A549 (cell line): ENCODE data around the gene NIP7. TPM values are rescaled to one million over a fixed set of nuclear protein-coding genes. Genes with fewer than 3 reads are reported as not detected.

Experiments used
- ATAC-seq, 2 experiments: fragments of 200-7000 bp in 1 of 2; fragments of >200 bp in 1 of 2; cut with Nextera tagmentation in 1 of 2; cut with Tn5 transposase in 1 of 2; 3 replicates each; pipeline versions ENCODE4 v1.8.0 to v1.9.1; 2018 to 2020; ENCODE audit warnings: mild to moderate bottlenecking in 1 of 2, moderate library complexity in 1 of 2
- CTCF ChIA-PET: fragments of 300-600 bp; sonication (Branson Sonifier 250); formaldehyde crosslinking; extraction: SDS; loops from one replicate; lab custom pipeline; 2021; ENCODE audit warnings: antibody characterized with exemption, inconsistent platforms; lab: Yijun Ruan, JAX
- POLR2A ChIA-PET: fragments of 350-600 bp; formaldehyde crosslinking; extraction: SDS; loops from one replicate; lab custom pipeline; 2021; ENCODE audit warnings: antibody characterized with exemption, inconsistent platforms; lab: Yijun Ruan, JAX
- DNase-seq, 2 experiments: peaks; one replicate each; pipeline versions ENCODE4 v3.0.0 to v3.0.0-alpha.2; 2011 to 2016; ENCODE audit warnings: low read depth in 1 of 2, low spot score in 1 of 2
- FAIRE-seq: peaks from 2 replicates; lab custom pipeline; 2011; peaks lifted over from hg19 to GRCh38; lab: Jason Lieb, UNC
- H3K27ac ChIP-seq, 2 experiments: fragments of >200 bp; sonication (Bioruptor Twin); formaldehyde crosslinking; 3 replicates each; pipeline ENCODE4 v1.5.1; 2016 to 2017
- H3K4me1 ChIP-seq: fragments of >200 bp; sonication (Bioruptor Twin); formaldehyde crosslinking; 3 replicates; pipeline ENCODE4 v1.6.1; 2016
- H3K4me2 ChIP-seq: fragments of >200 bp; sonication (Bioruptor Twin); formaldehyde crosslinking; 3 replicates; pipeline ENCODE4 v1.6.1; 2016
- H3K4me3 ChIP-seq: fragments of >200 bp; sonication (Bioruptor Twin); formaldehyde crosslinking; 3 replicates; pipeline ENCODE4 v1.5.1; 2016
- H3K9me3 ChIP-seq: fragments of >200 bp; sonication (Bioruptor Twin); formaldehyde crosslinking; 3 replicates; pipeline ENCODE4 v1.6.1; 2016
- BCL3 ChIP-seq: fragments of >200 bp; sonication (Bioruptor Twin); formaldehyde crosslinking; IDR thresholded peaks from 3 replicates; pipeline ENCODE4 v1.6.1; 2016
- BHLHE40 ChIP-seq: IDR thresholded peaks from 2 replicates; pipeline ENCODE4 v1.6.1; 2012; ENCODE audit warnings: low read depth, low read length, inconsistent platforms
- CHD2 ChIP-seq: fragments of 150-350 bp; IDR thresholded peaks from 2 replicates; pipeline ENCODE4 v1.6.1; 2014; ENCODE audit warnings: low read length; ENCODE audit not compliant: partially characterized antibody
- E2F6 ChIP-seq: IDR thresholded peaks from 2 replicates; pipeline ENCODE4 v1.6.1; 2012; ENCODE audit warnings: low read depth, borderline replicate concordance
- EP300 ChIP-seq, 2 experiments: fragments of >200 bp; sonication (Bioruptor Twin); formaldehyde crosslinking; IDR thresholded peaks; 2 replicates in 1 of 2; 3 replicates in 1 of 2; pipeline ENCODE4 v1.6.1; 2016 to 2017
- GATA3 ChIP-seq: IDR thresholded peaks from 2 replicates; pipeline ENCODE4 v1.6.1; 2012; ENCODE audit warnings: borderline replicate concordance
- HEYL ChIP-seq: fragments of 250-450 bp; sonication (Bioruptor Pico); IDR thresholded peaks from 2 replicates; pipeline ENCODE4 v1.8.0; 2021; ENCODE audit warnings: mild to moderate bottlenecking, moderate library complexity
- HMGXB4 ChIP-seq: fragments of 250-450 bp; sonication (Bioruptor Pico); IDR thresholded peaks from 2 replicates; pipeline ENCODE4 v1.5.0; 2021; ENCODE audit warnings: mild to moderate bottlenecking, moderate library complexity, borderline replicate concordance
- JUNB ChIP-seq: fragments of >200 bp; sonication (Bioruptor Twin); formaldehyde crosslinking; IDR thresholded peaks from 2 replicates; pipeline ENCODE4 v1.6.1; 2016
- NR3C1 ChIP-seq: fragments of >200 bp; sonication (Bioruptor Twin); formaldehyde crosslinking; IDR thresholded peaks from 3 replicates; pipeline ENCODE4 v1.6.1; 2017
- PBX3 ChIP-seq: IDR thresholded peaks from 2 replicates; pipeline ENCODE4 v1.6.1; 2012
- RCOR1 ChIP-seq: fragments of 150-350 bp; IDR thresholded peaks from 2 replicates; pipeline ENCODE4 v1.6.1; 2014; ENCODE audit warnings: antibody characterized with exemption, low read length, low read depth
- RFX5 ChIP-seq: fragments of 450-650 bp; IDR thresholded peaks from 2 replicates; pipeline ENCODE4 v1.7.1; 2014; ENCODE audit warnings: antibody characterized with exemption, mild to moderate bottlenecking, moderate library complexity
- SREBF2 ChIP-seq: fragments of 450-650 bp; IDR thresholded peaks from 2 replicates; pipeline ENCODE4 v1.6.1; 2014; ENCODE audit warnings: mild to moderate bottlenecking, moderate library complexity
- TP53 ChIP-seq: fragments of 250-450 bp; sonication (Bioruptor Pico); IDR thresholded peaks from 2 replicates; pipeline ENCODE4 v1.5.0; 2021; ENCODE audit warnings: mild to moderate bottlenecking, moderate library complexity
- USF2 ChIP-seq: fragments of 450-650 bp; IDR thresholded peaks from 2 replicates; pipeline ENCODE4 v1.6.1; 2014; ENCODE audit warnings: antibody characterized with exemption
- ZC3H11A ChIP-seq: fragments of 450-650 bp; IDR thresholded peaks from 2 replicates; pipeline ENCODE4 v1.6.1; 2014; ENCODE audit warnings: antibody characterized with exemption, mild to moderate bottlenecking
- ZFP36 ChIP-seq: fragments of 450-650 bp; IDR thresholded peaks from 2 replicates; pipeline ENCODE4 v1.6.1; 2014; ENCODE audit warnings: borderline replicate concordance; ENCODE audit not compliant: partially characterized antibody
- ZNF302 ChIP-seq: fragments of 250-450 bp; sonication (Bioruptor Pico); IDR thresholded peaks from 2 replicates; pipeline ENCODE4 v1.9.0; 2021; ENCODE audit warnings: inconsistent platforms, mild to moderate bottlenecking, moderate library complexity
- ZSCAN20 ChIP-seq: fragments of 250-450 bp; sonication (Bioruptor Pico); IDR thresholded peaks from 2 replicates; pipeline ENCODE4 v1.8.0; 2022; ENCODE audit warnings: mild to moderate bottlenecking, moderate library complexity
- WGBS: methylation state at CpG from one replicate; pipeline ENCODE4 v1.1.6; 2017; ENCODE audit errors: missing lambda C conversion rate; 5-methylcytosine and 5-hydroxymethylcytosine counted together
- polyA plus RNA-seq, 4 experiments: library from polyadenylated mRNA; depleted of rRNA in 3 of 4; stranded (reverse); fragments of >200 nt; fragmentation: RNase III in 1 of 4; extraction: RNeasy Plus Mini Kit Qiagen cat#74134 plus additional on column Dnase treatment in 1 of 4; gene quantifications; 2 replicates in 3 of 4; 3 replicates in 1 of 4; pipeline ENCODE4 v1.2.3, GENCODE V29; 2011 to 2017
- TF ChIP-seq, protein P1 (sequence below): IDR thresholded peaks from 2 replicates; pipeline ENCODE4 v1.6.1; 2012
- TF ChIP-seq, protein P2 (sequence below): fragments of >200 bp; sonication (Bioruptor Twin); formaldehyde crosslinking; IDR thresholded peaks from 2 replicates; pipeline ENCODE4 v1.6.1; 2016

Gene NIP7
- polyA plus RNA-seq, 2 of the 4 experiments (the other 2 are of a cell fraction) = 23.0 to 55.9 TPM

GRCh38 chr16:69307856-69308255 lies 31.7 kb upstream of the NIP7 start:
- TF ChIP-seq, protein P1, sequence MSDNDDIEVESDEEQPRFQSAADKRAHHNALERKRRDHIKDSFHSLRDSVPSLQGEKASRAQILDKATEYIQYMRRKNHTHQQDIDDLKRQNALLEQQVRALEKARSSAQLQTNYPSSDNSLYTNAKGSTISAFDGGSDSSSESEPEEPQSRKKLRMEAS = no peak
- TF ChIP-seq CHD2 (no peak), ZNF302 (CRISPR knock-in tag) (no peak), TP53 (no peak), PBX3 (no peak), NR3C1 (no peak), HEYL (CRISPR knock-in tag) (no peak), BHLHE40 (no peak), ZFP36 (no peak), SREBF2 (no peak), HMGXB4 (no peak), BCL3 (no peak), ZSCAN20 (CRISPR knock-in tag) (no peak), RCOR1 (no peak), EP300 (IDR thresholded peaks at IDR 0.05) (no peak), JUNB (no peak), RFX5 (no peak), USF2 (no peak), E2F6 (no peak)
- TF ChIP-seq, protein P2, sequence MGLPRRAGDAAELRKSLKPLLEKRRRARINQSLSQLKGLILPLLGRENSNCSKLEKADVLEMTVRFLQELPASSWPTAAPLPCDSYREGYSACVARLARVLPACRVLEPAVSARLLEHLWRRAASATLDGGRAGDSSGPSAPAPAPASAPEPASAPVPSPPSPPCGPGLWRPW = no peak
- CTCF ChIA-PET = interaction anchor here (0.5 kb wide), 1 partner anchor 115 kb away, joined by 5 read pairs; no protein-coding TSS in a partner anchor
- no peak for DNase-seq
- Histone ChIP-seq H3K4me1 (peaks cover 12% of the 10 kb centered on the region; the same call in 2 of the 3 replicates), H3K4me3 (no peak overlapping the region), H3K27ac (no peak overlapping the region), H3K9me3 (no peaks in the 10 kb centered on the region), H3K4me2 (no peak overlapping the region)
- POLR2A ChIA-PET = interaction anchor here (0.6 kb wide), 1 partner anchor 140 kb away, joined by 4 read pairs; no protein-coding TSS in a partner anchor
- no peak for FAIRE-seq
- no peak for ATAC-seq
- WGBS = 92% methylated on average over 2 of the region's 2 CpGs

DNA sequence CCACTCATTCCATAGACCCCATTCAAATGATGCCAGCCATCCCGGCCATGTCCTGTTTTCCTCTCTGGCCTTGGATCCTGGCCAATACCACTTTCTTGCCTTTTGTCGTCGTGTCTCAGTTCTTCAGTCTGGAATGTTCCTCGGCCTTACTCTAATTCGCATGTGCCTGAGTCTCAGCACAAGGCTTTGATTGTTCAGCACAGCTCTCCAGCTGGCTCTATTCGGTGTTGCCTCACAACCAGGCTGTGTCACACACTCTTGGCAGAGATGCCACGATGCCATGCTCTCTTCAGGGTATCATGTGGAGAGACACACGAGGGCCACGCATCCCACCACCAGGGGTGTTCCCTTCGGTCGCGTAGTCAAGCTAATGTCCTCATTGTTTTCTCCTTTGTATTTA lies 30.3 kb upstream of the NIP7 start:
- POLR2A ChIA-PET = no interaction called here
- Histone ChIP-seq H3K4me2 (no peak overlapping the region), H3K9me3 (no peaks in the 10 kb centered on the region), H3K4me3 (no peak overlapping the region), H3K4me1 (peaks cover 13% of the 10 kb centered on the region; the same call in 2 of the 3 replicates), H3K27ac (no peak overlapping the region)
- 93% methylated on average over 12 of the region's 12 CpGs for WGBS
- FAIRE-seq = no peak
- TF ChIP-seq ZC3H11A = no peak
- no peak for TF ChIP-seq CHD2
- no peak for TF ChIP-seq EP300 (IDR thresholded peaks at IDR 0.05)
- TF ChIP-seq GATA3 = no peak
- TF ChIP-seq, all 56 proteins: peak for 0
- CTCF ChIA-PET = no interaction called here
- no peak for DNase-seq
- ATAC-seq = no peak
